Measurements from ENCODE around the gene LTBP1. TPM values are rescaled to one million over a fixed set of nuclear protein-coding genes. Genes with fewer than 3 reads are reported as not detected.

LTBP1 gene
- total RNA-seq, 3 donors from 2014 or later (not counting 1 experiment from before 2014, with no cell fraction given), result 1.7 to 4.7 (median 3.5) TPM

GRCh38 chr2:33195891-33196290 lies 249.1 kb downstream of the LTBP1 start:
- peaks cover 0 to 2% of the 10 kb centered on the region in 2 donors for H3K9me3 Mint-ChIP-seq
- ATAC-seq, result no peak
- WGBS (ENCODE audit: insufficient coverage), result 93% methylated on average over 6 of the region's 7 CpGs
- Histone ChIP-seq H3K9me3 (ENCODE audit: control insufficient read depth, insufficient read depth, low read length) (no peaks in the 10 kb centered on the region), H3K27ac (ENCODE audit: low read length) (no peak overlapping the region), H3K36me3 (ENCODE audit: control insufficient read depth, insufficient read depth, low read length) (no peaks in the 10 kb centered on the region), H3K4me3 (ENCODE audit: low read length) (no peak overlapping the region), H3K4me1 (ENCODE audit: control insufficient read depth, insufficient read depth, low read length) (no peaks in the 10 kb centered on the region), H3K27me3 (ENCODE audit: control insufficient read depth, insufficient read depth, low read length) (no peaks in the 10 kb centered on the region)
- no peaks in the 10 kb centered on the region for H3K4me1 Mint-ChIP-seq
- peaks cover 0 to under 1% of the 10 kb centered on the region in 2 donors for H3K27me3 Mint-ChIP-seq (ENCODE audit: low read depth in 2 of 2)
- DNase-seq, result no peak
- intact Hi-C loops (cut with micrococcal nuclease), result no loop called here
- no peaks in the 10 kb centered on the region for H3K36me3 Mint-ChIP-seq
- no peak overlapping the region for H3K27ac Mint-ChIP-seq
- H3K4me3 Mint-ChIP-seq, result no peak overlapping the region
- TF ChIP-seq CTCF (IDR thresholded peaks at IDR 0.05), result no peak

DNA sequence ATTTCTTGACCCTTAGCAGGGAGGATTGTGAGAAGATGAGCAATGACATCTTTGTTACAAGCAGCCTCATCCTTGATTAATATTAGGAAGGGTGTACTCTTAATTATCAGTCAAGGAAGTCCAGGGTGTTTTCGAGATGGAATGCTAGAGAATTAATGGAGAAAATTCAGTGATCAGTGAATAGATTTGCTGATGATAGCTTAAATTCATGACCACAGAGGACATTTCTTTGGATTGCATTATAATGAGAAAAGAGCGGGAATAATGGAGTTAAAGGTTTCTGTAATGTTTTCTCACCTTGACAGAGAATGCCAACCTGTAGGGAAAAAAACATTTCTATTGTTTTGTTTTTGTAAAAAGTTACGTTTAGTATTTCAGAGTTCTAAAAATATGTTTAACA lies 249.9 kb downstream of the LTBP1 start:
- H3K36me3 Mint-ChIP-seq, result no peaks in the 10 kb centered on the region
- H3K27me3 Mint-ChIP-seq (ENCODE audit: low read depth in 2 of 2), result no peaks in the 10 kb centered on the region
- H3K27ac ChIP-seq (ENCODE audit: low read length), result no peak overlapping the region
- no peak overlapping the region for H3K27ac Mint-ChIP-seq
- no peak overlapping the region for H3K4me3 Mint-ChIP-seq
- no peak overlapping the region for H3K4me3 ChIP-seq (ENCODE audit: low read length)
- no peaks in the 10 kb centered on the region for H3K27me3 ChIP-seq (ENCODE audit: control insufficient read depth, insufficient read depth, low read length)
- no peaks in the 10 kb centered on the region for H3K4me1 Mint-ChIP-seq
- DNase-seq (no peak), ATAC-seq (no peak)
- no peak for TF ChIP-seq CTCF (IDR thresholded peaks at IDR 0.05)
- 94% methylated on average over 2 of the region's 3 CpGs for WGBS (ENCODE audit: insufficient coverage)
- intact Hi-C loops (cut with micrococcal nuclease), result no loop called here
- no peaks in the 10 kb centered on the region for H3K36me3 ChIP-seq (ENCODE audit: control insufficient read depth, insufficient read depth, low read length)
- H3K4me1 ChIP-seq (ENCODE audit: control insufficient read depth, insufficient read depth, low read length), result no peaks in the 10 kb centered on the region
- H3K9me3 ChIP-seq (ENCODE audit: control insufficient read depth, insufficient read depth, low read length), result no peaks in the 10 kb centered on the region
- H3K9me3 Mint-ChIP-seq, result peaks cover 0 to 2% of the 10 kb centered on the region in 2 donors

GRCh38 chr2:33197198-33197938 lies 250.6 kb downstream of the LTBP1 start:
- intact Hi-C loops (cut with micrococcal nuclease), result no loop called here
- Histone ChIP-seq H3K27me3 (ENCODE audit: control insufficient read depth, insufficient read depth, low read length) (no peaks in the 10 kb centered on the region), H3K27ac (ENCODE audit: low read length) (no peak overlapping the region), H3K4me3 (ENCODE audit: low read length) (no peak overlapping the region), H3K9me3 (ENCODE audit: control insufficient read depth, insufficient read depth, low read length) (no peaks in the 10 kb centered on the region), H3K4me1 (ENCODE audit: control insufficient read depth, insufficient read depth, low read length) (no peaks in the 10 kb centered on the region), H3K36me3 (ENCODE audit: control insufficient read depth, insufficient read depth, low read length) (no peaks in the 10 kb centered on the region)
- H3K27ac Mint-ChIP-seq, result no peak overlapping the region
- 85% methylated on average over 4 of the region's 5 CpGs for WGBS (ENCODE audit: insufficient coverage)
- H3K9me3 Mint-ChIP-seq, result peaks cover 0 to 2% of the 10 kb centered on the region in 2 donors
- H3K4me1 Mint-ChIP-seq, result no peaks in the 10 kb centered on the region
- DNase-seq (no peak), ATAC-seq (no peak)
- TF ChIP-seq CTCF (IDR thresholded peaks at IDR 0.05), result no peak
- no peaks in the 10 kb centered on the region for H3K36me3 Mint-ChIP-seq
- no peaks in the 10 kb centered on the region for H3K27me3 Mint-ChIP-seq (ENCODE audit: low read depth in 2 of 2)
- no peak overlapping the region for H3K4me3 Mint-ChIP-seq

Measured in natural killer cell (primary cell).